GM12873 (cell line): ENCODE measurements around the gene CCDC187.

Experiments used
- CTCF ChIP-seq: IDR thresholded peaks from 2 replicates; pipeline ENCODE4 v1.5.1; 2012; ENCODE audit warnings: low read depth, mild to moderate bottlenecking, moderate library complexity, low read length, control low read depth; ENCODE audit not compliant: insufficient read depth; ENCODE audit errors: missing control alignments

CCDC187 gene

DNA sequence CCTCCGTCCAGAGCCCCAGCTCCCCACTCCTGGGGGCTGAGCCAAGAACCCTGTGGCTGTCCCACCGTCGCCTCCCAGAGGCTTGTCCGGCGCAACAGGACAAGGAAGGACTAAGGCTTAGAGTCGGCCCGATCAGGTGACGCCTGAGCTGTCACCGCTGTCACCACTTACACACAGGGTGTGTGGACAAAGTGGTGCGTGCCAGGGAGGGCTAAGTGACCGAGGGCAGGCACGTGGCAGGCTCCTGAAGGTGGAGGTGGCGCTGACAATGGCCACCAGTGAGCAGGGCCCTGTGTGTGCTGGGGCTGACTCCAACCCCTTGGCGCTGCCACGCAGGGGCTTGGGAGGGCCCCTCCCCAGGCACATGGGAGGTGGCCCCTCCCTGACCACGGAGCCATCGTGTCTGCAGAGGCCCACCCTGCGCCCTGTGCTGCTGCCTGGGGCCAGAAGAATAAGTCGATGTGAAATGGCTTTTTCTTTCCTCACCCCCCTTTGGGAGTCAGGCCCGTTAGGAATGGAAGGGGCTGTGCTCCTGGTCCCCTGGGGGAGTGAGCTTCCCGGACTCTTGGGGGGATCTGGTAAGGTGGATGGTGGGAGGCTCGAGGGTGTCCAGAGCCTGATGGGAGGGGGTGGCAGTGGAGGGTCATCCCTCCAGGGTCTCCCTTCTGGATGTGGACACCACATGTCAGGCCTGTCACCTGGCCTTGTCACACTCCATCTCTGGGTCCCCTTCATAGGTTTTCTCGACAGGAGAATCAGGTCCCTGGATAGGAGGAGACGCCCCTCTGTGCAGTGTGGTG, 20.8 kb upstream of the CCDC187 start:
- TF ChIP-seq CTCF = no peak

DNA sequence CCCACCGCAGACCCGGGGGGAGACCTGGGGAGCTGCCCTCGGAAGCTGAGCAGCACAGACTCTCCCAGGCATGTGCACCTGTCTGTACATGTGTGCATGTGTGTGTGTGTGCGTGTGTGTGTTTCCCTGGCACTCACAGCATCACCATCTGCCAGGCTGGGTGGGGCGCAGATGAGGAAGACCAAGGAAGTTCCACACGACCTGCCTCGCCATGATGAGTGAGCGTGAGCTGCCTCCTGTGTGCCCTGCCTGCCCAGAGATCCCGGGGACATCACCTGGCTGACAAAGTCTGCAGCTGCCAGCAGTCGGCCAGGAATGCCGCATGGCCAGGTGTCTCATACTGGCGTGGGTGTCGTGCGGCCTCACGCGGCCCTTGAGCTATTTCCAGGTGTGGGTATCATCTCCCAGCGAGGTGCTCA, 19.5 kb upstream of the CCDC187 start:
- TF ChIP-seq CTCF = no peak

GRCh38 chr9:136322756-136323330, 18.9 kb upstream of the CCDC187 start:
- TF ChIP-seq CTCF = no peak

DNA sequence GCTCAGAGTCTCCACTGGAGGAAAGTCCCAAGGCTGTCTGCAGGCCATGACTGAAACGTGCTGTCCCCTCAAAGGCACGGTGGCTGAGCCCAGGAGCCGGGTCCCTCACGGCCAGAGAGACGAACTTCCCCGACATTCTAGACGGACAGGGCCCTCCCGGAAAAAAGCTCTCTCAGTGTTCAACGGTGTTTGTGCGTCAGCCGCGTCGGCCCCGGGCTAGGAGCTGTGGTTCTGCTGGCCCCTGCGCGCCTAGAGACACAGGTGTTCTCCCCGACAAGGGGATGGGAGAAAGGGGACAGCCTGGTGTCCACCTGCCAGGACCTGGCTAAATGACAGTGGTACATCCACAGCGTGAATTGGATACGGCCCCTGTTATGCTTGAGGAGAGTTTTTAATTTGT, 17.7 kb upstream of the CCDC187 start:
- TF ChIP-seq CTCF = no peak

DNA sequence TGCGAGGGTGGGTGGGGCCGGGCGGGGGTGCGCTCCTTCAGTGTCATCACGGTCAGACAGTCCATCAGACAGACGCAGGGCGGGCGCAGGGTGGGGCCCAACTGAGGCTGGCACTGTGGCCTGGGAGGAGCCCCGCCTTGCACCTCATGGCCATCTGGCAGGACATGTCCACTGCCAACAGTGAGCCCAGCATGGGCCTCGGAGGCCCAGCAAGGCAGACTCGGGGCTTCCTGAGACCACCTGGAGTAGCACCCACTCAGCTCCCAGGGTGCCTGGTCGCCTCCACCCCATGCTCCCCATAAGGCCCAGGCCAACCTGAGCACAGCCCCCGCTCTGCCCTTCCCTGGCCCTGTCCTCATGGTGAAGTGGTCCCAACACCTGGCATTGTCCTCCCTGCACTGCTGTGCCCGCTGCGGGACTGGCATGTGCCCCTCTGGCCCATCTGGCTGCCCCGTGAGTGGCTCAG, 14.9 kb upstream of the CCDC187 start:
- no peak for TF ChIP-seq CTCF

DNA sequence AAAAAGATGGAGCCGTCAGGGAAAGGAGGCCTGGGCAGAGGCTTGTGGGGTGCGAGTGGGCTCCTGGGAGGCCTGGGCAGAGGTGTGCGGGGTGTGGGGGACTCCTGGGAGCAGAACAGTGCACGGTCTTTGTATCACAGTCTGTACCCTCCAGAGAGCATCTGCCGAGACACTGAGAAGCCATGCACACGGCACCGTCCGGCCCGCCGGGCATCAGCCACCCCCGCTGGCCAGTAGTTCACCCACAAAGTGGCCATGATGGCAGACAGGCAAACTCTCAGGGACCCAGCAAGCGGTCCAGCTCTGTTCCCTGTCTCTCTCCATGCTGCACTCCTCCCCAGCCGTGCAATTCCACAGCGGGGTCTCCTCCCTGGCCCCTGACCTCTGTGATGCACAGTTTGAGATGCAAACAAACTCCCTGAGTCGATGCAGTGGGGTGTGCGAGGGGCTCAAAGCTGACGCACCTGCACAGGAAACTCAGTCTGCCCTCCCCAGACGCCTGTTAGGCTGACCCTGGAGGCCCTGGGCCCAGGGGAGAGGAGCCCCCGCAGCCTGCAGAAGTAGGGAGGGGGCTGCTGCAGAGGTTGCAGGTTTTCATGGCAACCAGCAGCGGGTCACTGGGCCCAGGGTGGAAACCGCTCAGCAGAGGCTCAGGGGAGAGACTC, 14.3 kb upstream of the CCDC187 start:
- no peak for TF ChIP-seq CTCF

GRCh38 chr9:136317695-136318094, 13.8 kb upstream of the CCDC187 start:
- TF ChIP-seq CTCF = no peak
